IMR-90 (cell line): ENCODE results near the gene STAMBPL1. TPM values are rescaled to one million over a fixed set of nuclear protein-coding genes. Genes with fewer than 3 reads are reported as not detected.

Experiments
- ATAC-seq: fragments of 200-7000 bp; cut with Tn5 transposase; 2 replicates; pipeline ENCODE4 v1.9.1; 2020; ENCODE audit warnings: low read depth, mild to moderate bottlenecking, moderate library complexity
- BruUV-seq: library from RNA; stranded (reverse); fragments of 400-500 nt; replicated peaks from 2 replicates; lab custom pipeline; 2021; lab: Mats Ljungman, UMichigan
- CTCF ChIA-PET: fragments of 300-600 bp; formaldehyde crosslinking; extraction: SDS; loops from one replicate; lab custom pipeline; 2021; ENCODE audit warnings: antibody characterized with exemption; lab: Yijun Ruan, JAX
- POLR2A ChIA-PET: fragments of 300-600 bp; sonication (Branson Sonifier 250); formaldehyde crosslinking; loops from one replicate; lab custom pipeline; 2022; ENCODE audit warnings: antibody characterized with exemption; ENCODE audit not compliant: unreplicated experiment; lab: Charles Lee
- DNase-seq: peaks from one replicate; pipeline ENCODE4 v3.0.0; 2013
- H2AFZ ChIP-seq: replicated peaks from 2 replicates; pipeline ENCODE3; 2013; ENCODE audit warnings: low read length, mild to moderate bottlenecking; ENCODE audit not compliant: poor library complexity
- H2AK5ac ChIP-seq: 2 replicates; pipeline ENCODE4 v1.6.1; 2013; ENCODE audit warnings: low read depth, low read length, inconsistent platforms
- H2AK9ac ChIP-seq: replicated peaks from 2 replicates; pipeline ENCODE3; 2013; ENCODE audit warnings: mild to moderate bottlenecking, low read depth, low read length, moderate library complexity; ENCODE audit not compliant: poor library complexity
- H2BK120ac ChIP-seq: 2 replicates; pipeline ENCODE4 v1.6.1; 2013; ENCODE audit warnings: low read depth, low read length, inconsistent platforms
- H2BK15ac ChIP-seq: 3 replicates; pipeline ENCODE4 v1.6.1; 2013; ENCODE audit warnings: low read depth, low read length, inconsistent platforms
- H2BK20ac ChIP-seq: 2 replicates; pipeline ENCODE4 v1.6.1; 2013; ENCODE audit warnings: low read depth, mild to moderate bottlenecking, inconsistent platforms, low read length, moderate library complexity
- H2BK5ac ChIP-seq: 2 replicates; pipeline ENCODE4 v1.6.1; 2013; ENCODE audit warnings: mild to moderate bottlenecking, low read depth, low read length, inconsistent platforms; ENCODE audit not compliant: poor library complexity, severe bottlenecking
- H3K14ac ChIP-seq: replicated peaks from 2 replicates; pipeline ENCODE4 v1.6.1; 2013; ENCODE audit warnings: low read depth, low read length, inconsistent platforms
- H3K18ac ChIP-seq: 2 replicates; pipeline ENCODE4 v1.6.1; 2013; ENCODE audit warnings: low read depth, low read length, control low read depth
- H3K23ac ChIP-seq: 2 replicates; pipeline ENCODE4 v1.6.1; 2013; ENCODE audit warnings: low read depth, low read length, inconsistent platforms
- H3K27ac ChIP-seq: 2 replicates; pipeline ENCODE4 v1.5.1; 2013; ENCODE audit warnings: mild to moderate bottlenecking, control low read depth, low read length; ENCODE audit not compliant: insufficient read depth
- H3K27me3 ChIP-seq: 2 replicates; pipeline ENCODE4 v1.6.1; 2013; ENCODE audit warnings: low read length; ENCODE audit not compliant: control insufficient read depth, insufficient read depth
- H3K36me3 ChIP-seq: 2 replicates; pipeline ENCODE4 v1.6.1; 2013; ENCODE audit warnings: low read length, mixed read lengths; ENCODE audit not compliant: control insufficient read depth, insufficient read depth
- H3K4ac ChIP-seq: 2 replicates; pipeline ENCODE4 v1.6.1; 2013; ENCODE audit warnings: low read depth, low read length, inconsistent platforms
- H3K4me1 ChIP-seq: 2 replicates; pipeline ENCODE4 v1.6.1; 2013; ENCODE audit warnings: low read length, mixed read lengths; ENCODE audit not compliant: control insufficient read depth, insufficient read depth
- H3K4me2 ChIP-seq: 2 replicates; pipeline ENCODE4 v1.6.1; 2013; ENCODE audit warnings: low read depth, mild to moderate bottlenecking, control low read depth, low read length, moderate library complexity
- H3K4me3 ChIP-seq: 2 replicates; pipeline ENCODE4 v1.5.1; 2013; ENCODE audit warnings: low read depth, mild to moderate bottlenecking, control low read depth, low read length, moderate library complexity; ENCODE audit not compliant: insufficient read depth
- H3K56ac ChIP-seq: 2 replicates; pipeline ENCODE4 v1.6.1; 2013; ENCODE audit warnings: low read length, inconsistent platforms; ENCODE audit not compliant: insufficient read depth; ENCODE audit errors: extremely low read depth
- H3K79me1 ChIP-seq, 2 experiments: 2 replicates each; pipeline ENCODE4 v1.6.1; 2013; ENCODE audit warnings: low read length in 2 of 2, inconsistent platforms in 1 of 2, low read depth in 1 of 2
- H3K9ac ChIP-seq: 2 replicates; pipeline ENCODE4 v1.6.1; 2013; ENCODE audit warnings: low read depth, low read length, control low read depth
- H3K9me1 ChIP-seq: 2 replicates; pipeline ENCODE4 v1.6.1; 2013; ENCODE audit warnings: low read length, inconsistent platforms; ENCODE audit not compliant: insufficient read depth
- H3K9me3 ChIP-seq: 2 replicates; pipeline ENCODE4 v1.6.1; 2013; ENCODE audit warnings: low read length; ENCODE audit not compliant: control insufficient read depth, insufficient read depth
- H4K20me1 ChIP-seq: 2 replicates; pipeline ENCODE4 v1.6.1; 2013; ENCODE audit warnings: low read length, inconsistent platforms; ENCODE audit not compliant: insufficient read depth
- H4K5ac ChIP-seq: 2 replicates; pipeline ENCODE4 v1.6.1; 2013; ENCODE audit warnings: mild to moderate bottlenecking, low read depth, low read length, control low read depth
- H4K8ac ChIP-seq, 2 experiments: 2 replicates each; pipeline ENCODE4 v1.6.1; 2013; ENCODE audit warnings: low read depth in 2 of 2, low read length in 2 of 2, control low read depth in 1 of 2, inconsistent platforms in 1 of 2
- H4K91ac ChIP-seq: 2 replicates; pipeline ENCODE4 v1.6.1; 2013; ENCODE audit warnings: low read depth, low read length, inconsistent platforms; ENCODE audit not compliant: insufficient read depth
- MAZ ChIP-seq: IDR thresholded peaks from 2 replicates; pipeline ENCODE4 v1.6.1; 2012; ENCODE audit warnings: low read depth, mild to moderate bottlenecking, low read length, improper control_type of control experiment, moderate library complexity, borderline replicate concordance
- WGBS, 2 experiments: methylation state at CpG; one replicate each; pipeline versions ENCODE4 v1.1.5 to v1.1.7; 2013; ENCODE audit warnings: missing lambda C conversion rate in 2 of 2; ENCODE audit not compliant: insufficient read length in 1 of 2; ENCODE audit errors: extremely low coverage in 2 of 2; 5-methylcytosine and 5-hydroxymethylcytosine counted together
- dilution Hi-C: fragments of 300-500 bp; cut with HindIII; formaldehyde crosslinking; loops from one replicate; pipeline ENCODE4 v1.14.3; 2018; ENCODE audit warnings: low sequenced_read_pairs; ENCODE audit not compliant: unreplicated experiment
- in situ Hi-C: fragments of 300-500 bp; cut with MboI; formaldehyde crosslinking; loops from 3 replicates; pipeline ENCODE4 v1.14.3; 2019; ENCODE audit warnings: low sequenced_read_pairs, inconsistent platforms, mixed read lengths
- intact Hi-C: fragments of 100-400 bp; cut with micrococcal nuclease; formaldehyde crosslinking; loops from 2 replicates; pipeline ENCODE4 v1.10.0; 2022
- polyA plus RNA-seq, 3 experiments: library from polyadenylated mRNA; depleted of rRNA; stranded (reverse); fragments of >200 nt; gene quantifications; 2 replicates each; pipeline ENCODE4 v1.2.3, GENCODE V29; 2012; ENCODE audit warnings: low replicate concordance in 1 of 3
- total RNA-seq: library from RNA; depleted of rRNA; stranded (reverse); fragments of >200 nt; gene quantifications from 2 replicates; pipeline ENCODE4 v1.2.3, GENCODE V29; 2012

STAMBPL1 gene
- total and polyA plus RNA-seq, 2 of the 4 experiments (the other 2 are of a cell fraction) = 26.8 to 28.1 TPM

GRCh38 chr10:88881922-88882645 lies 2.0 kb downstream of the STAMBPL1 start:
- CTCF ChIA-PET = interaction anchor here (0.7 to 1.3 kb wide), 5 partner anchors 51 to 537 kb away, joined by 3 to 4 read pairs (median 3); no protein-coding TSS in a partner anchor
- peak overlapping the region; percentile 84 to 99 for H4K8ac ChIP-seq
- H3K23ac ChIP-seq = peak overlapping the region; percentile 100
- H3K4me3 ChIP-seq = peak overlapping the region; percentile 90
- peak overlapping the region; percentile 92 for H3K4me2 ChIP-seq
- POLR2A ChIA-PET = interaction anchor here (0.6 to 0.9 kb wide), 5 partner anchors 23 to 356 kb away, joined by 3 to 6 read pairs (median 4); no protein-coding TSS in a partner anchor
- H2BK120ac ChIP-seq = peak overlapping the region; percentile 99
- H3K14ac ChIP-seq = peak overlapping the region; percentile 99
- H2AFZ ChIP-seq = no peak overlapping the region
- peak overlapping the region; percentile 97 for H4K91ac ChIP-seq
- peak overlapping the region; percentile 98 for H3K18ac ChIP-seq
- dilution Hi-C loops (no loop called here), intact Hi-C loops (loop anchor here (2.0 kb wide), 1 partner anchor 45 kb away; no protein-coding TSS in a partner anchor), in situ Hi-C loops (no loop called here)
- no peaks in the 10 kb centered on the region; the same call in 1 of the 2 replicates for H3K36me3 ChIP-seq
- peak overlapping the region; percentile 96 for H2BK5ac ChIP-seq
- BruUV-seq = no TSS peak
- H4K5ac ChIP-seq = peak overlapping the region; percentile 90
- H2BK20ac ChIP-seq = peak overlapping the region; percentile 98
- peak overlapping the region; percentile 74 for H2AK9ac ChIP-seq
- H3K9me1 ChIP-seq = peaks cover 9% of the 10 kb centered on the region; the same call in 1 of the 2 replicates
- no peaks in the 10 kb centered on the region for H3K27me3 ChIP-seq
- H3K79me1 ChIP-seq = peaks cover 10 to 51% of the 10 kb centered on the region in 2 experiments
- DNase-seq (no peak), ATAC-seq (no peak)
- no peaks in the 10 kb centered on the region for H3K9me3 ChIP-seq
- peak overlapping the region; percentile 84 for H2AK5ac ChIP-seq
- peak overlapping the region; percentile 99 for H3K56ac ChIP-seq
- no peak for TF ChIP-seq MAZ
- H3K4ac ChIP-seq = peak overlapping the region; percentile 99
- H3K27ac ChIP-seq = peak overlapping the region; percentile 98
- WGBS, 2 experiments = no CpG with 5 or more reads among the region's 5 CpGs
- H4K20me1 ChIP-seq = no peaks in the 10 kb centered on the region; the same call in 1 of the 2 replicates
- H3K9ac ChIP-seq = peak overlapping the region; percentile 98
- peak overlapping the region; percentile 93 for H2BK15ac ChIP-seq
- H3K4me1 ChIP-seq = peaks cover 21% of the 10 kb centered on the region
